ENCODE measurements around the gene PSMD13. TPM values are rescaled to one million over a fixed set of nuclear protein-coding genes. Genes with fewer than 3 reads are reported as not detected.

PSMD13 gene
- total RNA-seq, 1 donor from 2014 or later: 137 TPM

DNA sequence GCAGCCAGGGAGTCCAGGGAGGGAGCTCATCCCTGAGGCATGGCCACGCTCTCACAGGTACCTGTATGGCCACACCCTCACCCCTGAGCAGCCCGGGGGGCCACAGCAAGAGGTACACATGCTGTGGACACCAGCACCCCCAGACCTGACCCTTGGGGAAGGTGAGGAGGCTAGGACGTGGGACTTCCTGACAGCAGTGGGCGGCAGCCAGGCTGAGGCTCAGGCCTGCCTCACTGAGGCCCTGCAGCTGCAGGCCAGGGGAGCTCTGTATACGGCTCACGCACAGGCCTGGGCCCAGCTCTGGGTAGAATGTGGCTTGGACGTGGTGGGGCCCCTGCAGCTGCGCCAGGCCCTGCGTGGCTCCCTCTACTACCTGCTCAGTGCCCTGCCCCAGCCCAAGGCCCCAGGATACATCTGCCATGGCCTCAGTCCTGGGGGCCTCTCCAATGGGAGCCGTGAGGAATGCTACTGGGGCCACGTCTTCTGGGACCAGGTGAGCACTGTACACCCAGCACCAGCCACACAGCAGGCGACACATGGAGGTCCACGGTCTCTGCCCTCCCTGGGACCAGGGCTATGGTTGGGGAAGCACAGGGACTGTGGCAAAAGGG lies 54.0 kb downstream of the PSMD13 start:
- H3K27me3 ChIP-seq (ENCODE audit: insufficient read depth, low read length): peaks cover 10% of the 10 kb centered on the region
- peaks cover 6% of the 10 kb centered on the region for H3K4me1 ChIP-seq (ENCODE audit: insufficient read depth, low read length)
- H2AFZ ChIP-seq (ENCODE audit: low read depth, low read length): no peak overlapping the region
- no peak overlapping the region for H3K9ac ChIP-seq (ENCODE audit: low read length)
- no peak for FAIRE-seq
- no peaks in the 10 kb centered on the region for H3K9me3 ChIP-seq (ENCODE audit: insufficient read depth, low read depth, low read length)
- Mint-ChIP-seq H3K36me3 (ENCODE audit: low read depth, unreplicated experiment) (peaks cover 4% of the 10 kb centered on the region), H3K4me1 (ENCODE audit: low read depth, unreplicated experiment) (no peaks in the 10 kb centered on the region), H3K27me3 (ENCODE audit: low read depth, unreplicated experiment) (peaks cover 23% of the 10 kb centered on the region), H3K27ac (ENCODE audit: unreplicated experiment) (no peak overlapping the region), H3K4me3 (ENCODE audit: unreplicated experiment) (peak overlapping the region; percentile 14), H3K9me3 (ENCODE audit: unreplicated experiment) (no peaks in the 10 kb centered on the region)
- H3K4me3 ChIP-seq (ENCODE audit: insufficient read depth, low read depth, low read length): no peak overlapping the region
- H3K27ac ChIP-seq (ENCODE audit: low read depth, low read length): no peak overlapping the region
- no peaks in the 10 kb centered on the region for H3K36me3 ChIP-seq (ENCODE audit: insufficient read depth, low read length)
- H4K20me1 ChIP-seq (ENCODE audit: insufficient read depth, low read length): no peaks in the 10 kb centered on the region
- no peaks in the 10 kb centered on the region for H3K79me2 ChIP-seq (ENCODE audit: insufficient read depth, low read length)
- TF ChIP-seq, protein P1, sequence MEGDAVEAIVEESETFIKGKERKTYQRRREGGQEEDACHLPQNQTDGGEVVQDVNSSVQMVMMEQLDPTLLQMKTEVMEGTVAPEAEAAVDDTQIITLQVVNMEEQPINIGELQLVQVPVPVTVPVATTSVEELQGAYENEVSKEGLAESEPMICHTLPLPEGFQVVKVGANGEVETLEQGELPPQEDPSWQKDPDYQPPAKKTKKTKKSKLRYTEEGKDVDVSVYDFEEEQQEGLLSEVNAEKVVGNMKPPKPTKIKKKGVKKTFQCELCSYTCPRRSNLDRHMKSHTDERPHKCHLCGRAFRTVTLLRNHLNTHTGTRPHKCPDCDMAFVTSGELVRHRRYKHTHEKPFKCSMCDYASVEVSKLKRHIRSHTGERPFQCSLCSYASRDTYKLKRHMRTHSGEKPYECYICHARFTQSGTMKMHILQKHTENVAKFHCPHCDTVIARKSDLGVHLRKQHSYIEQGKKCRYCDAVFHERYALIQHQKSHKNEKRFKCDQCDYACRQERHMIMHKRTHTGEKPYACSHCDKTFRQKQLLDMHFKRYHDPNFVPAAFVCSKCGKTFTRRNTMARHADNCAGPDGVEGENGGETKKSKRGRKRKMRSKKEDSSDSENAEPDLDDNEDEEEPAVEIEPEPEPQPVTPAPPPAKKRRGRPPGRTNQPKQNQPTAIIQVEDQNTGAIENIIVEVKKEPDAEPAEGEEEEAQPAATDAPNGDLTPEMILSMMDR (IDR thresholded peaks at IDR 0.05; ENCODE audit: insufficient read depth, low read depth, low read length): no peak
- no peak for TF ChIP-seq EZH2 (IDR thresholded peaks at IDR 0.05; ENCODE audit: insufficient read depth, low read length)
- no peak for DNase-seq (ENCODE audit: low read depth)
- H3K4me2 ChIP-seq (ENCODE audit: low read length): no peak overlapping the region

DNA sequence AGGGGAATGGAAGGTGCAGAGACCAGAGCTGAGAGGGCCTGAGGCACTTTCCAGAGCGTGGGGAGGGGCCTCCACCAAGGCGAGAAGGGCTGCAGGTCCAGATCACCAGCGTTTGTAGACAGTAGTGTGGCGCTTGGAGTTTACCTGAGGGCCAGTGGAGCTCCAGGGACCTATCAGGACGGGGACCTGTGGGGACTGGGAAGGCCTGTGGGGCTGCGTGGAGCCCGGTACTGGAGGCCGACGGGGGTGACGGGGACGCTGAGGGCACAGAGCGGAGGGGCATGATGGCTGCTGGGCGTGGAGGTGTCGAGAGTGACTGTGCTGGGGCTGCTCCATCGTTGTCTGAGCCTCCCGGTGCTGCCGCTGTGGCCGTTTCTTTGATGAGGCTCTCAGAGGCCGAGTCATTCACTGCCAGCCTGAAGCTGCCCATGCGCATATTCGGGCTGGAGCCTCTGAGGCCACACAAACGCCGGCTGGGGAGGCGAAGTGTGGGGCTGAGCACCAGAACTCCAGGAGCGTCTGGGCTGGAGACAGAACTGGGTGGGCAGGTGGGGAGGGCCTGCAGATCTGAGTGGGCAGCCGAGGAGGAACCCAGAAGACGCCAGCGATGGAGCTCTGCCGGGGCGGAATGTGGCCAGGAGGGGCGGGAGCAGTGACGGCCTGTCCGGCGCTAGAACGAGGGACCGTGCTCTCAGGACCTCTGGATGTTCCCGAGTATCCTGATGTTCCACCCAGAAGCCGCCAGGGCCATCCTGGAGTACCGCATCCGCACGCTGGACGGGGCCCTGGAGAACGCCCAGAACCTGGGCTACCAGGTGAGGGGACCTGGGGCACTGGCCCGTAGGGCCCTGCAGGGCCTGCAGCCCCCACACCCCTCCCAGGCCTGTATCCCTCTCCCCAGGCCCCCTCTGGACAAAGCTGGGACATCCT lies 54.8 kb downstream of the PSMD13 start:
- Mint-ChIP-seq H3K27ac (ENCODE audit: unreplicated experiment) (no peak overlapping the region), H3K4me1 (ENCODE audit: low read depth, unreplicated experiment) (no peaks in the 10 kb centered on the region)
- FAIRE-seq: no peak

More for the DNA sequence above, 54.8 kb downstream of the PSMD13 start:
- H3K27ac ChIP-seq (ENCODE audit: low read depth, low read length): no peak overlapping the region
- DNase-seq (ENCODE audit: low read depth): no peak
- no peaks in the 10 kb centered on the region for H3K9me3 ChIP-seq (ENCODE audit: insufficient read depth, low read depth, low read length)
- H3K36me3 Mint-ChIP-seq (ENCODE audit: low read depth, unreplicated experiment): peaks cover 4% of the 10 kb centered on the region
- H3K4me1 ChIP-seq (ENCODE audit: insufficient read depth, low read length): peaks cover 6% of the 10 kb centered on the region
- H4K20me1 ChIP-seq (ENCODE audit: insufficient read depth, low read length): no peaks in the 10 kb centered on the region
- H3K36me3 ChIP-seq (ENCODE audit: insufficient read depth, low read length): no peaks in the 10 kb centered on the region
- H3K27me3 ChIP-seq (ENCODE audit: insufficient read depth, low read length): peaks cover 9% of the 10 kb centered on the region
- H2AFZ ChIP-seq (ENCODE audit: low read depth, low read length): no peak overlapping the region
- H3K4me3 ChIP-seq (ENCODE audit: insufficient read depth, low read depth, low read length): no peak overlapping the region
- no peaks in the 10 kb centered on the region for H3K9me3 Mint-ChIP-seq (ENCODE audit: unreplicated experiment)
- no peak overlapping the region for H3K4me2 ChIP-seq (ENCODE audit: low read length)
- H3K9ac ChIP-seq (ENCODE audit: low read length): no peak overlapping the region
- TF ChIP-seq, protein P1 (IDR thresholded peaks at IDR 0.05; ENCODE audit: insufficient read depth, low read depth, low read length): no peak
- TF ChIP-seq EZH2 (IDR thresholded peaks at IDR 0.05; ENCODE audit: insufficient read depth, low read length): no peak
- peaks cover 18% of the 10 kb centered on the region for H3K27me3 Mint-ChIP-seq (ENCODE audit: low read depth, unreplicated experiment)
- H3K4me3 Mint-ChIP-seq (ENCODE audit: unreplicated experiment): peak overlapping the region; percentile 68
- no peaks in the 10 kb centered on the region for H3K79me2 ChIP-seq (ENCODE audit: insufficient read depth, low read length)
